Thoracic aorta (tissue), 2 donors: Measurements from ENCODE around the gene MZT1. TPM values are rescaled to one million over a fixed set of nuclear protein-coding genes. Genes with fewer than 3 reads are reported as not detected.

Source experiments
- ATAC-seq: fragments of 150-250 bp; one replicate; pipeline ENCODE4 v1.8.0; 2017; ENCODE audit warnings: low read depth; ENCODE audit not compliant: insufficient number of reproducible peaks, low FRiP score
- DNase-seq: peaks from one replicate; pipeline ENCODE4 v3.0.0-alpha.2; 2020; ENCODE audit warnings: low spot score
- H3K27ac ChIP-seq, 2 donors: fragments of 200-600 bp; sonication (generic); 1 replicate in 1 of 2; 2 replicates in 1 of 2; pipeline ENCODE4 v1.5.1; 2016; ENCODE audit warnings: mild to moderate bottlenecking in 2 of 2, moderate library complexity in 2 of 2
- H3K27me3 ChIP-seq: fragments of 200-600 bp; sonication (generic); replicated peaks from 2 replicates; pipeline ENCODE4 v1.6.0; 2016; ENCODE audit warnings: mild to moderate bottlenecking; ENCODE audit not compliant: insufficient read depth
- H3K36me3 ChIP-seq: fragments of 200-600 bp; sonication (generic); one replicate; pipeline ENCODE4 v1.5.1; 2016
- H3K4me1 ChIP-seq, 2 donors: fragments of 200-600 bp; sonication (generic); 1 replicate in 1 of 2; 2 replicates in 1 of 2; pipeline versions ENCODE4 v1.5.1 to v1.6.0; 2016; ENCODE audit warnings: low read depth in 2 of 2, mild to moderate bottlenecking in 1 of 2; ENCODE audit not compliant: control insufficient read depth in 1 of 2
- H3K4me3 ChIP-seq: fragments of 200-600 bp; sonication (generic); 2 replicates; pipeline ENCODE4 v1.5.1; 2016; ENCODE audit warnings: mild to moderate bottlenecking
- H3K9me3 ChIP-seq: fragments of 200-600 bp; sonication (generic); 2 replicates; pipeline ENCODE4 v1.5.1; 2016
- CTCF ChIP-seq: fragments of 200-600 bp; sonication (generic); IDR thresholded peaks from one replicate; pipeline ENCODE4 v1.5.1; 2019; ENCODE audit warnings: antibody characterized with exemption
- total RNA-seq, 2 donors: library from RNA; depleted of rRNA; stranded (reverse); fragments of >200 nt; gene quantifications; one replicate each; pipeline versions ENCODE4 v1.1.0 to v1.2.3, GENCODE V29; 2016

Gene MZT1
- total RNA-seq, 2 donors from 2014 or later: 5.1 to 8.0 TPM

DNA sequence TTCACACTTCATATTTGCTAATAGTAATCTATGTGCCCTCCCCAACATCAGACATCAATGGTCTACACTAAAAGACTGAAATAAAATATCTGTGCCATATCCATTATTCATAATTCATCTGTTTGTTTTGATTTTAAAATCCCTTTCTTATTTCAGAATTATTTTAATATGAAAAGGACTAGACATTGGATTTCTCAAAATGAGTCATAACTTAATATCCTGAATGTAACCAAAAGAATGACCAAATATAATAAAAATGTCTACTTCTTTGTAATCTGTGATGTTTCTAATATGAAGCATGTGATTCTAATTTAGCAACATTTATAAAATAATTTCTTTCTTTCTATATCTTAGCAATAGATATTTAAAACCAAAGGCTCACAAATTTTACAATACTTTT lies 64.9 kb downstream of the MZT1 start:
- ATAC-seq (no peak), DNase-seq (no peak)
- Histone ChIP-seq H3K4me1 (no peaks in the 10 kb centered on the region), H3K27me3 (no peaks in the 10 kb centered on the region), H3K36me3 (no peaks in the 10 kb centered on the region), H3K4me3 (no peak overlapping the region), H3K9me3 (no peaks in the 10 kb centered on the region), H3K27ac (no peak overlapping the region)
- TF ChIP-seq CTCF: no peak

Other genes starting within 250 kb of the MZT1 start
- gene BORA, start 294 bp upstream of the MZT1 start, total RNA-seq: 1 to 10 TPM; 2.6 to 9.9 TPM
- gene DIS3, start 54.3 kb upstream of the MZT1 start, total RNA-seq: 10 to 100 TPM; 21.1 to 32.0 TPM
- 10 to 100 TPM; 11.5 to 18.3 TPM for gene PIBF1, start 54.5 kb upstream of the MZT1 start, total RNA-seq